ENCODE data around the gene TANGO6.
"Not testable (repeated sequence)": the region's sequence is repeated elsewhere in the genome, so short reads cannot be mapped to it uniquely, and the experiment has no call there.

Gene TANGO6

GRCh38 chr16:68978303-68978954 is 135.1 kb downstream of the TANGO6 start:
- no peak for DNase-seq

DNA sequence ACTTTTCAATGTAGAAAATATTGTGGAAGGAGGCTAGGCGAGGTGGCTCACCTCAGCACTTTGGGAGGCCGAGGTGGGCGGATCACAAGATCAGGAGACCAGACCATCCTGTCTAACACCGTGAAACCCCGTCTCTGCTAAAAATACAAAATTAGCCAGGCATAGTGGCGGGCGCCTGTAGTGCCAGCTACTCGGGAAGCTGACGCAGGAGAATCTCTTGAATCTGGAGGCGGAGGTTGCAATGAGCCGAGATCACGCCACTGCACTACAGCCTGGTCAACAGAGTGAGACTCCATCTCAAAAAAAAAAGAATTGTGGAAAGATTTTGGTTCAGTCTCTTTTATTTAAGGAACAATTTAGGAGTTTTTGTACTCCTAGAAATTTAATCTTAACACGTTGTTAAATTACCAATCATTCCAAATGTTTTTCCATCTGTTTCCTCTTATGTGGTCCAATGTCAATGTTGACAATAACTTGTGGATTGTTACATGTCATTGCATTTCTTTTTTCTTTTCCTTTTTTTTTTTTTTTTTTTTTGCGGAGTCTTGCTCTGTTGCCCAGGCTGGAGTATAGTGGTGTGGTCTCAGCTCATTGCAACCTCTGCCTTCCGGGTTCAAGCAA is 137.5 kb downstream of the TANGO6 start:
- DNase-seq, result no peak

GRCh38 chr16:68981971-68982370 is 138.6 kb downstream of the TANGO6 start:
- no peak for DNase-seq

DNA sequence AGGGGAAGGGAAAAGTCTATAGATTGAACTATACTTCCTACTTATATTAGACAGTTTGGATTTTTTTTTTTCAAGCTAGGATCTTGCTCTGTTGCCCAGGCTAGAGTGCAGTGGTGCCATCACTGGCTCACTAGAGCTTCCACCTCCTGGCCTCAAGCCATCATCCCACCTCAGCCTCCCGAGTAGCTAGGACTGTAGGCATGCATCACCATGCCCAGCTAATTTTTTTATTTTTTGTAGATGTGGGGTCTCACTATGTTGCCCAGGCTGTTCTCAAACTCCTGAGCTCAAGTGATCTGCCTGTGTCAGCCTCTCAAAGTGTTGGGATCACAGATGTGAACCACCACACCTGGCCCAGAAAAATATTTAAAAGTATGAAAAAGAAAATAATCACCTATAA is 141.1 kb downstream of the TANGO6 start:
- DNase-seq, result no peak

DNA sequence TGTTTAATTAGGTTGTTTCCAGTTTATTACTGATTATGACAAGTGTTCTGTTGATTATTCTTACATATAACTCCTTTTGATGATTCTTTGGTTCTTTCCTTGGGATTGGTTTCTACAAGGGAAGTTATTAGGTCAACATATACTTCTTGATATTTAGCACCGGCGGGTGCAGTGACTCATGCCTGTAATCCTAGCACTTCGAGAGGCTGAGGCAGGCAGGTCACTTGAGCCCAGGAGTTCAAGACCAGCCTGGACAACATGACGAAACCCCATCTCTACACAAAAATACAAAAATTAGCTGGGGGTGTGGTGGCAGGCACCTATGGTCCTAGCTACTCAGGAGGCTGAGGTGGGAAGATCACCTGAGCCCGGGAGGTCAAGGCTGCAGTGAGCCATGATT is 141.9 kb downstream of the TANGO6 start:
- DNase-seq, result no peak

- no peak for DNase-seq
Observed at GRCh38 chr16:68985855-68986254, 142.5 kb downstream of the TANGO6 start.

DNA sequence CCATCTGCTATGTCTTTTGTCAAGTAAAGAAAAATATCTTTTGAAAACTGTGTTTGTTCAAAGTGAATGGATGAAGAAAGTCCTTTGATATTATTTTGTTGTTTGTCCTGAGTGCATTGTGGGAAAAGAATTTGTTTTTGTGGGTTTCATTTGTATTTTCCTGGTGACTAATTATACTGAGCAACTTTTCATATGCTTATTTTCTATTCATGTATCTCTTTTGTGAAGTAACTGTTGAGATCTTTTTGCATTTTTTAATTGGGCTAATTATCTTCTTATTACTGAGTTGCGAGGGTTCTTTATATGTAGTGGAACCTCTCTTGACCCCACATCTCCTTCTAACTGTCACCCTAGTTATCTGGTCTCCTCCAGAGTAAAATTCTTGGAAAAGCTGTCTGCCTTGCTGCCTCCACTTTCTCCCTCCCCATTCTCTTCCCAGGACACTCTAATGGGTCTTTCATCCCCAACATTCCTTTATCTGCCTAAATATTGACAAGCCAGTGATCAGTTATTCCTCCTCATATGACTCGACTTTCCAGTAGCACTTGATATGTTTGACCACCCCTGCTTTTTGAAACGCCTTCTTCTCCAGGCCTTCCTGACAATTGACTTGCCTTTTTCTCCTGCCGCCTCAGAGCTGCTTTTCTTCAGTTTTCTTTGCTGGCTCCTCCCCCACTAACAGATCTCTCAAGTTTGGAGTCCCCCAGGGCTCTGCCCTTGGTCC is 144.6 kb downstream of the TANGO6 start:
- no peak for DNase-seq

DNA sequence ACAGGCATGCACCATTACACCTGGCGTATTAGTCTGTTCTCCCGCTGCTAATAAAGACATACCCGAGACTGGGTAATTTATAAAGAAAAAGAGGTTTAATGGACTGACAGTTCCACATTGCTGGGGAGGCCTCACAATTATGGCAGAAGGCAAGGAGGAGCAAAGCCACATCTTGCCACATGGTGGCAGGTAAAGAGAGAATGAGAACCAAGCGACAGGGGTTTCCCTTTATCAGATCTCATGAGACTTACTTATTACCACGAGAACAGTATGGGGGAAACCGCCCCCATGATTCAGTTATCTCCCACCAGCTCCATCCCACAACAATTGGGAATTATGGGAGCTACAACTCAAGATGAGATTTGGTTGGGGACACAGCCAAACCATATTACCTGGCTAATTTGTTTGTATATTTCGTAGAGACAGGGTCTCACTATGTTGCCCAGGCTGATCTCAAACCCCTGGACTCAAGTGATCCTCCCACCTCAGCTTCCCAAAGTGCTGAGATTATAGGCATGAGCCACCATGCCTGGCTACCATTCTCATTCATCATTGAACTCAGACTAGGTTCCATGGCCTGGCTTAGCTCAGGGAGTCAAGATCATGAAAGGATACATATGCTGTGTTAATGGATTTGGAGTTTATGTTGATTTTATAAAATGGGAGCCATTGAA is 147.0 kb downstream of the TANGO6 start:
- DNase-seq, result not testable (repeated sequence)

GRCh38 chr16:68991075-68991474 is 147.7 kb downstream of the TANGO6 start:
- DNase-seq, result no peak

DNA sequence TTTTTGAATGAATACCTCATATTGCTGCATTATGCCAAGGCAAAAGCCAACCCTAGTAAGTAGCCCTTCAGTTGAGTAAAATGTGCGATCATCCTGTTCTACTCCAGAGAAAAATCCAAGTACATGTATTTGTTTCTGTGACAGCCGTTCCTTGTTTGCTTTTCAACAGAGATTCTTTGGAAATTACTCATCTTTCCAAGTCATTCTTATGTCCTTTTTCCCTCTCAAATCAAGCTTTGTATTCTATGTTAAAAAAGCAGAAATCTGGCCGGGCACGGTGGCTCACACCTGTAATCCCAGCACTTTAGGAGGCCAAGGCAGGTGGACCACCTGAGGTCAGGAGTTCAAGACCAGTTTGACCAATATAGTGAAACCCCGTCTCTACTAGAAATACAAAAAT is 149.2 kb downstream of the TANGO6 start:
- DNase-seq, result no peak

GRCh38 chr16:68993456-68993855 is 150.1 kb downstream of the TANGO6 start:
- no peak for DNase-seq

DNA sequence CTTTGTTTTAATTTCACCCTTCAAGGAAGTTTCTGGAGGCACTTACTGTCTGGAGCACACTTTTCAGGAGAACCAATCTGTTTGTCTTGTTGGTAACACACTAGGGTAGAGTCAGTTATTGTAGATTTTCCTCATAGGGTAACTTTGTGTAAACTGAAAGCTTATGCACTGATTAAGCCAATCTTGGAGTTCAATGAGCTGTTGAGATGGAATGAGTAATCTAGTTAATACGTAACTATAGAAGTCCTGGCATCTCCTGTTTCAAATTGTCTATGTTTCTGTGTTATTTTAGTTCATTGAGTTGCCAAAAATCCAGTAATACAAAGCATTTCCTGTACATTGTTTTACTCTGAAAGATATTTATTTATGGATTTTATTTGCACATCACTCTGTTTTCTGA is 150.6 kb downstream of the TANGO6 start:
- no peak for DNase-seq

DNA sequence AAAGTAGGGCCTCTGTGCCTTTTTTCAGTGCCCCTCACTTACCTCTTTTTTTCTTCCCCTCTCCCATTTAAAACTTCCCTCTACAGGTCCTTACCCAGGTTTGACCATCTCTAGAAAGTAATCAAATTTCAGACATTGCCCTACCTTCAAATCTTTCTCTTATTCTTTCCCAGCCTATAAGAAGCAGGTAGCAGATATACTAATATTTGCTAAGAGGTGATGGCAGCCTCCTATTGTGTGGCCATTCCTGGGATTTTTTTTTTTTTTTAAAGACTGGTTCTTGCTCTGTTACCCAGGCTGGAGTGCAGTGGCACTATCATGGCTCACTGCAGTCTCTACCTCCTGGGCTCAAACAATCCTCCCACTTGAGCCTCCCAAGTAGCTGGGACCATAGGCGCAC is 151.0 kb downstream of the TANGO6 start:
- no peak for DNase-seq

GRCh38 chr16:68995011-68995504 is 151.7 kb downstream of the TANGO6 start:
- DNase-seq, result no peak

DNA sequence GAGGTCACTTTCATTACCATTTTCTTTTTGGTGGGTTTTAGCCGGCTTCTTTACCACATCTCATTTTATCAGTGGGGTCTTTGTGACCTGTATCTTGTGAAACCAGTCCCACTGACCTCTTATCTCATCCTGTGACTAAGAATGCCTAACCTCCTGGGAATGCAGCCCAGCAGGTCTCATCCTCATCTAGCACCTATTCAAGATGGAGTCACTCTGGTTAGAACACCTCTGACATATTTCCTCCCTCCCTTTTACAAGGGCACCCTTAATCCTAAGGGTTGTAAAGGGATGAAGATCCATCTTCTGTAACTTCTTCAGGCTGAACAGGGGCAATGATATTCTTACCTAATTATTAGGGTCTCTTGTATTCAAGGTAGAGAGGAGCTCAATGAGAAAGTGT is 154.2 kb downstream of the TANGO6 start:
- no peak for DNase-seq

DNA sequence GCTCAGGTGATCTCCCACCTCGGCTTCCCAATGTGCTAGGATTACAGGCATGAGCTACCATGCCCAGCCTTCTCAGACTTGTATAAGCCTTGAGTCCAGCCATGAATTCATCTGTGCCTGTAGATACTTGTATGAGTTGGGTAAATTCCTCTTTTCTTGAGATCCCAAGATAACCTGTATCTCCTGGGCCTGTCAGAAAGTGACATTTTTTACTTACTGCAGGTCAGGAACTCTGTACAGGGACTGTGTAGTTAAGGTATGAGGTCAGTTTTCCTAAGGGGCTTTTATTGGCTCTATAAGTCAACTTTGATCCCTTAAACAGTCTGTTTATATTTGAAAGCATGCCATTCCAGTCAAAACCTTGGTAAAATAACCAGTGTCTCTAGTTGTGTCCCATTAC is 155.8 kb downstream of the TANGO6 start:
- DNase-seq, result no peak

DNA sequence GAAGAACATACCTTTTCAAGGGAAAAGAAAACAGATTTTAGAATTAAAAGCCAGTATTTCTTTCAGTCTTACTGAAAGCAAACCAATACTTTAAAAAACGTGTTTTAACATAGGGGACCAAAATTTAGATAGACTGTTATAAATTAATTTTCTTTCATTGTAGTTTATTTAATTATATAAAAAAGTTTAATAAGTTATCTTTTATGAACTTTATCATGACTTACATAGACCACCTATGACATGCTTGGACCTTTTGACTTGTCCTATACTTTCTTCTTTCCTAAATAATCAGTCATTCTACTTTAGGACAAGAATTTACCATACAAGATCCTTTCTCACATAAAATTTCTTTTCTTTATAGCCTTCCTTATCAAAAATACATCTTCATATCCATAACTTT is 160.2 kb downstream of the TANGO6 start:
- DNase-seq, result no peak

DNA sequence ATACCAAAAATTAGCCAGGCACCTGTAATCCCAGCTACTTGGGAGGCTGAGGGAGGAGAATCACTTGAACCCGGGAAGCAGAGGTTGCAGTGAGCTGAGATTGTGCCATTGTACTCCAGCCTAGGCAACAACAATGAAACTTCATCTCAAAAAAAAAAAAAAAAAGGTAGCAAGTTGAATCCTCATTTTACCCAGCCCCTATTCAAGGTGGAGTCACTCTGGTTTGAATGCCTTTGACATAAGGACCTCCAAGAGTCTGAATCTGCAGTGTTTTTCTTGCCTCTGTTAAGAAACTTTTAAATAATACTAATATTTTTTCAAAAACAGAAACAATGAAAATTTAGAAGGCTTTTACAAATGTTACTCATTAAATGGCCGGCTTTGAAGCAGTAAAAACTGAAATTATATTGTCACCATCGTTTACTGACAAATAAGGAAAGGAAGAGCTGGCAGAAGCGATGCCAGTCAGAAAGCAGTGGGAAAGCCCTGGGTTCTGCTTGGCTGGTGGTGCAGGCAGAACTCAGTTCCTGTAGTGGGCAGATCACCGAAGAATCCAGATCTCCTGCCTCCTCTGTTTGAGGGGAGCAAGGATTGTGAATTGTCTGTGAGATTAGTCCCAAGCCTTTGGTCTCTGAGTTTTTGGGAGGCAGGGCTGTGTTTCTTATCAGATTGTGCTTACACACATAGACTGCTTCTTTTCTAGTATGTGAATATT is 162.5 kb downstream of the TANGO6 start:
- DNase-seq, result no peak

DNA sequence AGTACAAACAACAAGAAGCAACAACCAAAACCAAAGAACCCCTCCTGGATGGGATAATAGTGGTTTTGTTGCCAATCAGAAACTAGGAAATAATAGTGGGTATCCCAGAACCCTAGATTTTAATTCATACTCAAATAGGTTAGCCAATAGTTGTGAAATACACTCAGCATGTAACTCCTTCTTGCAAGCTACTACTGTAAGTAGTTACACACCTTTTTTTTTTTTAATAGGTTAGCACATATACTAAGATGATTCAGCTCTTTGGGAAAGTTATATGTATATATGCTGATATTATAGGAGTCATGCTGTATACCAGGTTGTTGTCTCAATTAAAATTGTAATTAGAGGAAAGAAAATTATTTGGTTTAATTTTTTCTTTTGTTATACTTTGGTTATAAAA is 169.6 kb downstream of the TANGO6 start:
- DNase-seq, result no peak

DNA sequence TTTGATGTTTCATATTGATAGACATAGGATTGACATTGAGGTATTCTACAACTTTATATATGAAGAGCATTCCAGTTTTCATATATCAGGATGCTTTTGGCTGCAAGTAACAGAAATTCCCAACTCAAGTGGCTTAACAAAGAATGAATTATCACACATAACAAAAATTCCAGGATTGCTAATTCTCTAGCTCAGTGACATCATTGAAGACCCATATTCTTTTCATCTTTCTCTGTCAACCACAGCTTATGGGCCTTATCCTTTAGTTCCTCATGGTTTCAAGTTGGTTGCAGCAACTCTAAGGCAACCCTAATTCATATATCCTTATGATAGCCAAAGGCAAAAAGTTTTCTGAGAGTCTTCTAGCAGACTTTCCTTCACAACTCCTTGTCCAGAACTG is 170.7 kb downstream of the TANGO6 start:
- DNase-seq, result no peak

- DNase-seq, result no peak
Observed at GRCh38 chr16:69014811-69015210, 171.5 kb downstream of the TANGO6 start.

DNA sequence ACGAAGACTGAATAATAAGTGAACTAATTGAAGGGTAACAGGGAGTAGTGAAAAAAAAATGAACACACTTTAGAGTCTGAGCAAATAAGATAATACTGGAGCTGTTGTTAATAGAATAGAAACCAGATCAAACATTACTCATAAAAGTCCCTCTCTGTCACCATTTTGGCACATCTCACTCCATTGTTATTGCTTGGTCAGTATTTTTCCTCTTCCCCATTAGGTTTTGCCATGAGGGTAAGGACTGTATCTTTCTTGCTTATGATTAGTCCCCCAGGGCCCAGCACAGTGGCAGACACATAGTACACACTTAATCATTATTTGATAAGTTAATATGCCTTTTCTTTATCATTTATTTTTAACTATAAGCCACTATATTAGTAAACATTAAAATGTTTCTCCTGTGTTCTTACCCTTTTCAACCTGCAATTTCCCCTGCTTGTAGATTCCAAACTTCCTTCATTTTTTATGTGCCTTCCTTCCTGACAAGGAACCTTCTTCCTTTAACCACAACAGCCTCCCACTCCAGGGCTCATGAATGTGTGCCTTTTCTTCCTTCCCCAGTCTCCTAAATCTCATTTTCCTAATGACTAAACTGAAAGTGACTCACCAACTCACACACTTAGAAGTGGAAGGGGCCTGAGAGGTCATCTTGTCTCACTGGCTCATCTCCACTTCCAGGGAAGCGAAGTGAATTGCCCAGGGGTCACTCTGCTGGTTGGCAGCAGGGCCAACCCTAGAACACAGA is 173.9 kb downstream of the TANGO6 start:
- no peak for DNase-seq
